ENCODE results near the gene LIN52. TPM values are rescaled to one million over a fixed set of nuclear protein-coding genes. Genes with fewer than 3 reads are reported as not detected.

LIN52 gene
- total RNA-seq = 1 to 10 TPM; 5.0 to 6.3 TPM
- long read RNA-seq, transcript LIN52-205 (6 exons, 2,776 nt) = major isoform, 7 of 13 reads
- long read RNA-seq, partial matches to known transcripts = 0 of 13 reads
- long read RNA-seq, other reads (novel, unspliced or antisense) = 5 of 13 reads

DNA sequence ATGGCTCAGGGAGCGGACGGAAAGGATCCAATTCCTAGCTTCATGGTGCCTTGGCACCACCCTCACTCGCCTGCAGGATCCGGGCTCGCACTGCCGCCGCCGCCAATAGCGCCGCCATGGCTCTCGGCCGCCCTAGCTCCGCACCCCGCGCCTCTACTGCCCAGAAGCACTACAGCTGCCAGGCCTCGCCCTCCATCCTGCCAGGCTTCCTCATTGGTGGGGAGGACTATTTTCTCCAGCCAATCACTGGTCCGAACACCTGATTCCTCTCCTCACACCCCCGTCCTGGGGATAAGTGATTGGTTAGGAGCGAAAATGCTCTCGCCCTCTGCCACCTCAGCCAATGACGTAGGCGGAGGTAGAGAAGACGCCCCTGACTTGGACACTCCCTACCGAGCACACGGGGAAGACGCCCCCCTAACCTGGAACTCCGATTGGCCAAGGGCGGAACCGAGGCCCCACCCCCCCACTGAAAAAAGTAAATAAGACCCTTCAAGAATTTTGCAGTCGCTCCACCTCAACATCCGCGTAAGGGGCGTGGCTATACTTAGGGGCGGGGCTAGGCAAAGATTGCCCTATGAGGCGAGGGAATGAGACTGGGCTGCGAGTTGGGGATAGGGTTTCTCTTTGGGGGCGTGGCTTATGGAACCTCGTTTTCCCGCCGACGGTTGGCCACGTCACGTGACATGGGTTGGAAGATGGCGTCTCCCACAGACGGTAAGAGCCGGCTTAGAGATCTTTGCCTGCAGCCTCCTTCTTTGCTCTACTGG lies at the start of gene LIN52, which contains the start of gene ALDH6A1:
TSS of gene LIN52 (plus strand) at position 680 of the 770 bp plus-strand sequence. CDS start at position 699, 19 bp downstream.
TSS of gene ALDH6A1 (minus strand) at position 177 of the 770 bp plus-strand sequence. CDS start at position 118, 59 bp downstream.
- peak; percentile 90 for ATAC-seq
- DNase-seq = peak; percentile 99 to 100
- intact Hi-C loops (cut with DNase I, micrococcal nuclease) = no loop called here

DNA sequence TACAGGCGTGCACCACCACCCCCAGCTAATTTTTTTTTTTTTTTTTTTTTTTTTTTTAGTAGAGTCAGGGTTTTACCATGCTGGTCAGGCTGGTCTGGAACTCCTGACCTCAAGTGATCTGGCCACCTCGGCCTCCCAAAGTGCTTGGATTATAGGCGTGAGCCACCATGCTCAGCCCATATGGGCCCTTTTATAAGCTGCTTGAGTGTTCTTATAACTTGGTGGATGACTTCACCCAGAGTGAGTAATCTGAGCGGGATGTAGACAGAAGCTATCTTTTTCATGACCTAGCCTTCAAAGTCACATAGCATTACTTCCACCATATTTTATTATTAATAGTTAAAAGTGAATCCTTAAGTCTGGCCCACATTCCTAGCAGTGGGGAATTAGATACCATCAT lies 49.2 kb upstream of the LIN52 start:
- ATAC-seq (no peak), DNase-seq (no peak)
- intact Hi-C loops (cut with DNase I, micrococcal nuclease) = no loop called here

DNA sequence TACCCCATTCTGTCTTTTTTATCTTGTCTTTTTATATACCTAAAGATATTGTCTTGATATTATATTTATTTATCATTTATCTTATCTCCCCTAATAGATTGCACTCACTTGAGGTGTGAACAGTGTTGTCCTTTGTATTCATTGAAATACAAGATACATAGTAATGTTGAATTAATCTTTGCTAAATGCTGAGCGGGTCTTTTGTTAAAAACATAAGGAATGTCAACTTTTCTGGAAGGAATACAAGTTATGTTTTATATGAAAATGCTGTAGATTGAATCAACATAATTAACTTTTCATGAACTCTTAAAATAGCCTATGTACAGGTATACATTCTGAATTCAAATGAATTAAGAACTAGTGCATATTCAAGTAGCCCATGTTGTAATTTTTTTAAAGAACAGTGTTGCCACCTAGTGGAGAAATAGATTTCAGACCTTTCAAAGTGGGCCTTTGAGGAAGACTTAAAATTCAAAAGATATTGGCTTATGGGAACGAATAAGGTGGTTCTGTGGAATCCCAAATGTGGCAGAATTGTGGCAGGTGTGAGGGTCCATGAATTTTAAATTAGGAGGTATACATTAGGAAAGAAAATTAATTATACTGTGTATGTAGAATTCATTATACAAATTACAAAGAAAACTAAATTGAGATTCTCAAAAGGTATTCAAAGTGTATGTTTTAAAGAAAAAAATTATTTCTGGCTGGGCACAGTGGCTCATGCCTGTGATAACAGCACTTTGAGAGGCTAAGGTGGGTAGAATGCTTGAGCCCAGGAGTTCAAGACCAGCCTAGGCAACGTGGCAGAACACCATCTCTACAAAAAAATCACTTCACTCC lies 46.5 kb upstream of the LIN52 start:
- ATAC-seq = peak; percentile 76
- DNase-seq = no peak
- intact Hi-C loops (cut with DNase I, micrococcal nuclease) = no loop called here

DNA sequence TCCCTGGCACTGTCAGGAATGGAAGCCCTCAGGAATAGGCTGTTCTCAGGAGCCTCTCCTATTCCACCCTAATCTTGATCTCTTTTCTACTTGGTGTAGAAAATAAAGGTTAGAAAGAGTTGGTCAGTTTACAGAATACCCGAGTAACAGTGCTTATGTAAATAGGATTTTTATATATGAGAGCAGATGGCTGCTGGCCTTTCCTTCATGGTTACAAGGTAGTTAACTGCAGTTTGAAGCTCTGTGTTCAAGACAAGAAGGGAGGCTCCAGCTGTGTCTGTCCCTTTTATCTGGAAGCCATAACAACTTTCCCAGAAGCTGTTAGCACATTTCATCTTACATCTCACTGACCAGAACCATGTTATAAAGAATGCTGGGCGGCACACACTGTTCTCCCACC lies 42.5 kb upstream of the LIN52 start:
- intact Hi-C loops (cut with DNase I, micrococcal nuclease) = no loop called here
- peak; percentile 68 for ATAC-seq
- DNase-seq = no peak

DNA sequence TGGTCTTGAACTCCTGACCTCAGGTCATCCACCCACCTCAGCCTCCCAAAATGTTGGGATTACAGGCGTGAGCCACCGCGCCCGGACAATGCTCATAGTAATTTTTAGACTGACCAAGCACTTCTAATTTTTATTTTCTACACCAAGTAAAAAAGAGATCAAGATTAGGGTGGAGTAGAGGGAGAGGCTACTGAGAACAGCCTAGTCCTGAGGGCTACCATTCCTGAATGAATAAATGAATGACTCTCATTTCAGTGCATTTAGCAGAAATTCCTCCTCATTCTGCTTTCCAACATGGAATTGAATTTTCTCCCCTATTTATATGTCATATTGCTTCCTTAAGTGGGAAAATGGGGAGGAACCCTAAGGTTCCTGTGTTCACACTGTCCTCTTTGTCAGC lies 39.2 kb upstream of the LIN52 start:
- no peak for ATAC-seq
- intact Hi-C loops (cut with DNase I, micrococcal nuclease) = no loop called here

DNA sequence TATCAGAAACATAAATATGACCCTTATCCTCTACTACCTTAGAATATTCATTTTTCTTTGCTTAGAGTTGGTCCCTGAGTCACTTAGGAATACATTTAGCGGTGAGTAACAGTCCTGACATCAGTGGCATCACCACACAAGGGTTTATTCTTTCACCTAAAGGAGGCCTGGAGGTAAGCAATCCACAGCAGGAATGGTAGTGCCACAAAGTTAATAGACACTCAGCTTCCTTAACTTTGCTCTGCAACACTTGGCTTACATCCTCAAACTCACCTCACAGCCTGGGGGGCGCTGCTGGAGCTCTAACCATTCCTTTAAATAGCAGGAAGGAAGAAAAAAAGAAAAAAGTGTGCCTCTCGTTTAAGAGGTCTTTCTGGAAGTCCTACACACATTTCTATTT lies 36.5 kb upstream of the LIN52 start:
- DNase-seq = no peak
- intact Hi-C loops (cut with DNase I, micrococcal nuclease) = no loop called here
- ATAC-seq = no peak

More for the DNA sequence above, 39.2 kb upstream of the LIN52 start:
- no peak for DNase-seq

GRCh38 chr14:74049876-74050495 lies 34.8 kb upstream of the LIN52 start:
- ATAC-seq (no peak), DNase-seq (no peak)
- intact Hi-C loops (cut with DNase I, micrococcal nuclease) = no loop called here

DNA sequence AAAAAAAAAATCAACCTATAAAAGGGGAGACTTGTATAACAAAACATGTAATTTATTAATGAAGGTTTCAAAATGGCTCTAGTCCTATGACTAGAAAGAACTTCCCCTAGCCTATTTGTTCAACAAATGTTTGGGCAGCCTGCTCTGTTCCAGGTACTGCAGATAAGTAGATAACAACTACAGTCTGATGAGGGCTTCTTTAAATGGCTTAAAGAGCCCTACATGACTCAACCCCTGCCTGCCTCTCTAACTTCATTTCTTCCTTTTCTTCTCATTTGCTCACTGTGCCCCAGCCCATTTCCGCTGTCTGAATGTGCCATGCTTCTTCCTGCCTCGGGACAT lies 22.0 kb upstream of the LIN52 start:
- intact Hi-C loops (cut with DNase I, micrococcal nuclease) = no loop called here
- ATAC-seq (no peak), DNase-seq (no peak)

- DNase-seq (no peak), ATAC-seq (no peak)
- intact Hi-C loops (cut with DNase I, micrococcal nuclease) = no loop called here
These were observed 20.3 kb upstream of the LIN52 start for GRCh38 chr14:74064426-74064825.

DNA sequence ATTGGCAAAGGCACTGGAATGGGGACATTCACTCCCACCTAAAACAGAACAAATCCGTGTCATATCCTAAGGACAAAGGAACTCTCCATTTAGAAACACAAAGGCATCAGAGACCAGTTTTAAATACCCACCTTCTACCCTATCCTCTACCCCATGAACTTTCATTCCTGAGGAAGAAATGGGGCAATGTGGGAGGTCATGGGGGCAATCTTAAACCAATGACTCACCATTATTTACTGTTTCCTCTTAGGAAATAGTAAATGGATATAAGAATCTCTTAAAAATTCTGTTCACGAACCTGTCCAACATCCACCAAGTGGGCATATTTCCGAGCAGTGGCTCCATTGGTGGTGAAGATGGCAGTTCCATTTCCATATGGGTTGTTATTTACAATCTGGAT lies 19.9 kb upstream of the LIN52 start:
- intact Hi-C loops (cut with DNase I, micrococcal nuclease) = no loop called here
- DNase-seq (no peak), ATAC-seq (no peak)

- intact Hi-C loops (cut with DNase I, micrococcal nuclease) = no loop called here
- no peak for DNase-seq
- ATAC-seq = no peak
These were observed 18.8 kb upstream of the LIN52 start for GRCh38 chr14:74065746-74066575.

DNA sequence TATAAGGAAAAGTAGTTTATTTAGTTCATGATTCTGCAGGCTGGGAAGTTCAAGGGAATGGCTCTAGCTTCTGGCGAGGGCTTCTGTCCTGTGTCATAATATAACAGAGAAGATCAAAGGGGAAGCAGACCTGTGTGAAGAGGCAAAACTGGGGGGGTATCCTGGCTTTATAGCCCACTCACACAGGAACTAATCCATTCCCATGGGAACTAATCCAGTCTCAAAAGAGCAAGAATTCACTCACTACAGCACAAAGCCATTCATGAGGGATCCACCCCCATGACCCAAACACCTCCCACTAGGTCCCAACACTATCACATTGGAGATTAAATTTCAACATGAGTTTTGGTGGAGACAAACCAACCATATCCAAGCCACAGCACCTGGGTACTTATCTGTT lies 7.4 kb upstream of the LIN52 start:
- DNase-seq = no peak
- no peak for ATAC-seq
- intact Hi-C loops (cut with DNase I, micrococcal nuclease) = no loop called here

DNA sequence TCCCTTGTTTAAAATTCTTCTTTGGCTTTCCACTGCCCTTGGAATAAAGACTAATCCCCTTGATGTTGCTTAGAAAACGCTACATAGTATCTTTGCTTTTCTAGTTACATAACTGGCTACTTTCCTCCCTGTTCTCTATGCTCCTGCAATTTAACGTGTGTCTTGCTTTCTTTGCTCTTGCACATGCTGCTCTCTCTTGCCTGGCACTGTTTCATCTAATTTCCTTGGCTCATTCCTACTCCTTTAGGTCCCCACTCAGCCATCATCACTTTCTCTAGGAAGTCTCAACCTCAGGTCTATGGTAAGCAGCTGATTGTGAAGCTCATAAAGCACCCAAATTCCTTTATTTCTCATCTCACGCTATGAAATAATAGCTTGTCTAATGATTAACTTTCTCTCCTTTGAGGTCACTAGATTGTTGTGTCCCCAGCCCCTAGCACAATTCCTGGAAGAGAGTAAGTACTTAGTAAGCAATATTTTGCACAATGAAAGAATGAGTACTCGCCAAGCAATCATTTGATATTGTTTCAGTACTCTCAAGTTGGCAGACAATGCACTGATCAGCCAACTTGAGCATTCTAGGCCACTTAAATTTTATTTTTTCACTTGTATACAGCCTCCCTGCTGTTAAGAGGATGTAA lies 3.8 kb upstream of the LIN52 start:
- intact Hi-C loops (cut with DNase I, micrococcal nuclease) = no loop called here
- DNase-seq (no peak), ATAC-seq (no peak)

- ATAC-seq = no peak
- no peak for DNase-seq
- intact Hi-C loops (cut with DNase I, micrococcal nuclease) = no loop called here
These were observed 3.3 kb upstream of the LIN52 start for GRCh38 chr14:74081491-74081890.

DNA sequence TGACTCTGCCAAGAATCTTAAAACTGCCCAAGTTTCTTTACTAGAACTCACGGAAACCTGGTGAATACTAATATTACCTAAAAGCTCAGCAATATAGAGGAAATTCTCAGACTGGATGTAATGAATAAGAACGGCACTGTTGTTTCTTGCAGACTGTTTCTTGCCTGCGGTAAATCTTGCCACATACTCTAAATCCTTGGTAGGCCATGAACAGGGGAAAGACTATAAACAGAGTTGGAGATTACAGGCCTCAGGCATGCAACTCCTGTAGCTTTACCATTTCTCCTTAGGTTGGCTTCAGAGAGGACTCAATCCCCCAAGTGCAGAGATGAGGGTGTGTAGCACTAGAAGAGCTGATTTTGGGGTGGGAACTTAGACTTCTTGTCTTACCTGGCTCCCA lies 1.6 kb upstream of the LIN52 start:
- intact Hi-C loops (cut with DNase I, micrococcal nuclease) = no loop called here
- no peak for DNase-seq
- ATAC-seq = no peak

- intact Hi-C loops (cut with DNase I, micrococcal nuclease) = no loop called here
- peak in 1 of 2 donors; percentile 29 for DNase-seq
These were observed 926 bp upstream of the LIN52 start for GRCh38 chr14:74083784-74084276.

DNA sequence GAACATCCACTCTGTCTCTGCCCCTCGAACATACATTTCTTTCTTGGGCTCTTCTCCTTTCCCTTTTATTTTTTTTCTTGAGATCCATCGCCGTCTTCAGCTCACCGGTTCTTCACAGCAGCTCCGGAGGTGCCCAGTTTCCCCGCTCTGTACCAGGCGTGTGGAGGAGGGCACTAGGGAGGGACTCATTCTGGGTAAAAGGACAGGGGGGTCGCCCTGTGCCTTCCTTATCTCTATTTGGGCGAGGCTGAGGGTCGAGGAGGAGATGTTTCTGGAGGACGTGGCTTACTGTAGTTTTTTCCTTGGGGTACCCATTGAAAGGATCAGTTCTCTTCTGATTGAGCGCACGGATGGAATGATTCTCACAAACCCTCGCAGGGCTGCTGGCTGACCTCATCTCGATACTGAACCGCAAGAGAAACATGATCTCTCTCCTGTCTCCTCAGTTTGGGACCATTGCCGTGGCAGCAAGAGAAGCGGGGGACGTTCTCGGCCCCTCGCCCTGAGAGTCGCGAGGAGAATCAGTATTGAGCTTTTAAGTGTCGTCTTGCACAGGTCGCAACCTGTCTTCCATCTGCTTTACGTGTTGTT lies 386 bp downstream of the LIN52 start:
- peak; percentile 15 for ATAC-seq
- peak in 1 of 2 donors; percentile 11 for DNase-seq
- intact Hi-C loops (cut with DNase I, micrococcal nuclease) = no loop called here

More at GRCh38 chr14:74083784-74084276, 926 bp upstream of the LIN52 start:
- peak; percentile 30 for ATAC-seq

- ATAC-seq (no peak), DNase-seq (no peak)
- intact Hi-C loops (cut with DNase I, micrococcal nuclease) = no loop called here
These were observed 1.1 kb downstream of the LIN52 start for GRCh38 chr14:74085828-74086227.
